NCI-H345 treated with DMSO at 0.1 percent for 48 hours (cell line): ENCODE results near the gene BRMS1L.
"Not testable (repeated sequence)": the region's sequence is repeated elsewhere in the genome, so short reads cannot be mapped to it uniquely, and the experiment has no call there.

Experiments used
- DNase-seq: peaks from one replicate; lab custom pipeline; 2025; ENCODE audit not compliant: unreplicated experiment; lab: John Stamatoyannopoulos, UW

BRMS1L gene

GRCh38 chr14:35821564-35822411 lies 4.3 kb upstream of the BRMS1L start:
- DNase-seq = peak; percentile 4

- DNase-seq = no peak
These were observed 3.6 kb upstream of the BRMS1L start for GRCh38 chr14:35822501-35822900.

- DNase-seq = not testable (repeated sequence)
These were observed 1.5 kb upstream of the BRMS1L start for GRCh38 chr14:35824446-35825165.

DNA sequence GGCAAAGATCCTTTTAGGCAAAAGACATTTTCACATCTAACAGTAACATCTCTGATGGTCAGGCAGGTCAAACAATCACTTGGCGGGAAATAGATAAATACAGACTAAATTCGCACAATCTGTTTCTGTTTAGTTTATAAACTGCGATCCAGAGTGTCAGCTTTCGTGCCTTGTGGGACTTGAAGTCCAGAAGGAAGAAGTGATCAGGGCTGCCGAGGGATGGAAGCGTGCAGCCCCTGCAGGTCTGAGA lies 245 bp upstream of the BRMS1L start:
- no peak for DNase-seq

DNA sequence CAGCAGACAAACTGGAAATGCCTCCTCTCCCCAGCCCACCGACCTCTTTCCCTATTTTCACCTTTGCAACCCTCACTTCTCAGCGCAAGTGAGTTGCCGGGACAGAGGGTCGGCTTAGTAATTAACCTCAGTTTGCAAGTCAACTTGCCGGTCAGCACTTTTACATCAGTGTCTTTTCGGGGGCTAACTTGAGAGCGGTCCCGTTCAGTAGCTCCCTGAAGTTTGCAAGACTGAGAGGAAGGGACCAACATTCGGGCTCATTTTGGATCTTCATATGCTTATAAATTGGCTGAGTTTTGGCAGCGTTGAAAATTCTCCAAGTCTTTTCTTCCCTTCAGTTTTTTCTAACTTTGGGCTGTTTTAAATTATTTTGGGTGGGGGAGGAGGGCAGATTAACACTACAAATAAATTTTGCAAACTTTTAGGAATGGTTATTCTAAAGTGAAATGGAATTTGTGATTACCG lies 846 bp downstream of the BRMS1L start:
- DNase-seq = no peak

GRCh38 chr14:35827678-35828472 lies 1.7 kb downstream of the BRMS1L start:
- no peak for DNase-seq

- no peak for DNase-seq
These were observed 3.3 kb downstream of the BRMS1L start for GRCh38 chr14:35829449-35829848.

- no peak for DNase-seq
These were observed 9.3 kb downstream of the BRMS1L start for GRCh38 chr14:35835208-35835982.

- DNase-seq = not testable (repeated sequence)
These were observed 15.6 kb downstream of the BRMS1L start for GRCh38 chr14:35841704-35842103.

GRCh38 chr14:35842245-35842644 lies 16.1 kb downstream of the BRMS1L start:
- DNase-seq = not testable (repeated sequence)

DNA sequence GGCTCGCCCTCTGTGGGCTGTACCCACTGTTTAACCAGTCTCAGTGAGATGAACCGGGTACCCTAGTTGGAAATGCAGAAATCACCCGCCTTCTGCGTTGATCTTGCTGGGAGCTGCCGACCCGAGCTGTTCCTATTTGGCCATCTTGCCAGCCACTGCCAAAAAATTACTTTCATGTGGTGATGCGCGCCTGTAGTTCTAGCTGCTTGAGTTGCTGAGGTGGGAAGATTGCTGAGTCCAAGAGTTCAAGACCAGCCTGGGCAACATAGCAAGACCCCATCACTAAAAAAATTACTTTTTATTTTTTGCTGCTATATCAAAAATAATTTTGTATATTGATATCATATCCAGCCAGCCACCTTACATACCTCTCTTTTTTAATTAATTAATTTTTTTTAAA lies 18.4 kb downstream of the BRMS1L start:
- DNase-seq = no peak

- DNase-seq = no peak
These were observed 21.5 kb downstream of the BRMS1L start for GRCh38 chr14:35847636-35848035.

GRCh38 chr14:35849122-35849521 lies 23.0 kb downstream of the BRMS1L start:
- no peak for DNase-seq

DNA sequence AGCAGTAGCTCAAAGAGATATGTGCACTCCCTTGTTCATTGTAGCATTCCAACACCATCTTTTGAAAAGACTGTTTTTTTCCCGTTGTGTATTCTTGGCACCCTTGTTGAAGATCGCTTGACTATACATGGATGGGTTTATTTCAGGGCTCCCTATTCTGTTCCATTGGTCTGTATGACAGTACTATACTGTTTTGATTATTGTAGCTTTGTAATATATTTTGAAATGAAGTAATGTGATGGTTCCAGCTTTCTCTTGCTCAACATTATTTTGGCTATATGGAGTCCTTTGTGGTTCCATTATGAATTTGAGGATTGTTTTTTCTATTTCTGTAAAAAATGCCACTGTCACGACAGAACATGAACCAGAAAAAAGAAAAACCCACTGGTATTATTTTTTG lies 25.7 kb downstream of the BRMS1L start:
- no peak for DNase-seq

DNA sequence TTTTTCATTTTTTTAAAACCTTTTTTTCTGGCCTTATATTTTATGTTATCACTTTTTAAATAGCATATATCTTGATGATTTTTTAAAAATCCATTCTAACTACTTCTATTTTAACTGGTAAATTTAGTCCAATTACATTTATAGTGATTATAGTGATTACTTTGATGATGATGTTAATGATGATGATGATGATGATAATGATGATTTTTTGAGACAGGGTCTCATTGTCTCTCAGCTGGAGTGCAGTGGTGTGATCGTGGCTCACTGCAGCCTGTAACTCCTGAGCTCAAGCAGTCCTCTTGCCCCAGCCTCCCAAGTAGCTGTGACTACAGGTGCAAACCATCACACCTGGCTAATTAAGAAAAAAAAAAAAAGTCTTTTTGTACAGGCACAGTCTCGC lies 27.1 kb downstream of the BRMS1L start:
- DNase-seq = no peak

DNA sequence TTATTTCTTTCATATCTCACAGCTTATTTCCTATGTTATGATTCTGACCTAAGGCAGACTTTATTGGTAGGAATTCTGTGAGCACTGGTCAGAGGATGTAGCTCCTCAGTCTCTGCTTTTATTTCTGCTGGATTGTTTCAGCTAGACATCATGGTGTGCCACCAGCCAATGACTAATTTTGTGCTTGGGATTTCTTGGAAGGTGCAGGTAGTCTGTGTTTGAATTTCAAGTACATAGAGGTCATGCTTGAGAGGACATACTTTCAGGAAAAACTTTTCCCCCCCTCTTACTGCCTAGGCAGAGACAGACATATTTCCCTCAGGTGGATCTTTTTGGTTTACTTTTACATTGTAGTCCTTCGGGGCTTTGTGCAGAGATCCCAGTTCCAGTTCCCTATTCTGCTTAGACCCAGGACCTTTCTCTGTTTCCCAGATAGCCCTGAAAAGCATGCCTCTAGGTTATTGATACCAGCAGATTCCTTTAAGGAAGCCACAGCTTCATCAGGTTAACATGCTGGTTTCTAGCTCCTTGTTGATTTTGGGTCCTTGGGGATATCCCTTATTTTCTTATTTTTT lies 28.6 kb downstream of the BRMS1L start:
- no peak for DNase-seq

- peak; percentile 27 for DNase-seq
These were observed 29.8 kb downstream of the BRMS1L start for GRCh38 chr14:35855876-35856481.

GRCh38 chr14:35858521-35859209 lies 32.5 kb downstream of the BRMS1L start:
- DNase-seq = no peak

DNA sequence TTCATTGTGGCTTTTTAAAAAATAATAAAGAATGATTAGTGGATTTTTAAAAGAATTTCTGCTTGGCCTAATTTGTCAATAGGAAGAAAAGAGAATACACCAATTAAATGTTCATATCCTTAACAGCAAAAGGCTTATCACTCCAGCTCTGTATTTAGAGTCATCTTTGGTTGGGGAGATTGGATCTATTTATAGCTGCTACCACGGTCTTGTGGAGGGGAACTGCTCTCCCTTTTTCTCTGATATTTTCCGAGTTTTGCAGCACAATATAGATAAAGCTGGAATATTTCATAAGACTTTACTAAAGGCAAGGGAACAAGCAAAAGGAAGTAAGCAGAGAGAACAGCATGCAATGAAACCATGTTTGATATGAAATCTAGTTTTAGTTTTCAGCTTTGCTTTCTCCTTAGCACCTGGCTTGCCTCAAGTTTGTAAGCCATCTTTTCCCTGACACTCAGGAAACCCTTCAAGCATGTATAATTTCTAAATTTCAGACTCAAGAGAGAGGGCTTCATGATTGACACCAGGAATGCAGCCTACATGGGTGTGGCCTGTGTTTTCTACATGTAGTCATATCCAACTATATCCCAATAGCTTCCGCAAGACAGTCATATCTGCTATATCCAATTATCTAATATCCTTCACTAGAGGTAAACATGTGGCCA lies 35.2 kb downstream of the BRMS1L start:
- no peak for DNase-seq
